Measurements from ENCODE around the gene NOP16. TPM values are rescaled to one million over a fixed set of nuclear protein-coding genes. Genes with fewer than 3 reads are reported as not detected.

Gene NOP16
- total RNA-seq, 6 donors from 2014 or later = 3.1 to 25.4 (median 12.1) TPM

- H3K4me3 ChIP-seq = peak overlapping the region; percentile 56 to 85 (median 74)
- DNase-seq (peak in 1 of 2 donors; percentile 92), ATAC-seq (ENCODE audit: low FRiP score in 2 of 2) (peak; percentile 49 to 50)
- WGBS, 2 donors = 25 to 41% methylated on average over 27 to 41 of the region's 41 CpGs
- no peaks in the 10 kb centered on the region for H3K9me3 ChIP-seq
- TF ChIP-seq EP300 (IDR thresholded peaks at IDR 0.05) (no peak), POLR2AphosphoS5 (IDR thresholded peaks at IDR 0.05) (peak in 1 of 2 donors; percentile 47), POLR2A (IDR thresholded peaks at IDR 0.05) (peak in 3 of 4 donors; percentile 51 to 85 (median 75))
- TF ChIP-seq, protein P1, sequence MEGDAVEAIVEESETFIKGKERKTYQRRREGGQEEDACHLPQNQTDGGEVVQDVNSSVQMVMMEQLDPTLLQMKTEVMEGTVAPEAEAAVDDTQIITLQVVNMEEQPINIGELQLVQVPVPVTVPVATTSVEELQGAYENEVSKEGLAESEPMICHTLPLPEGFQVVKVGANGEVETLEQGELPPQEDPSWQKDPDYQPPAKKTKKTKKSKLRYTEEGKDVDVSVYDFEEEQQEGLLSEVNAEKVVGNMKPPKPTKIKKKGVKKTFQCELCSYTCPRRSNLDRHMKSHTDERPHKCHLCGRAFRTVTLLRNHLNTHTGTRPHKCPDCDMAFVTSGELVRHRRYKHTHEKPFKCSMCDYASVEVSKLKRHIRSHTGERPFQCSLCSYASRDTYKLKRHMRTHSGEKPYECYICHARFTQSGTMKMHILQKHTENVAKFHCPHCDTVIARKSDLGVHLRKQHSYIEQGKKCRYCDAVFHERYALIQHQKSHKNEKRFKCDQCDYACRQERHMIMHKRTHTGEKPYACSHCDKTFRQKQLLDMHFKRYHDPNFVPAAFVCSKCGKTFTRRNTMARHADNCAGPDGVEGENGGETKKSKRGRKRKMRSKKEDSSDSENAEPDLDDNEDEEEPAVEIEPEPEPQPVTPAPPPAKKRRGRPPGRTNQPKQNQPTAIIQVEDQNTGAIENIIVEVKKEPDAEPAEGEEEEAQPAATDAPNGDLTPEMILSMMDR (IDR thresholded peaks at IDR 0.05) = no peak
- H3K36me3 ChIP-seq = peaks cover 5 to 49% (median 38%) of the 10 kb centered on the region in 4 donors
- peaks cover 15 to 41% (median 20%) of the 10 kb centered on the region in 4 donors for H3K4me1 ChIP-seq
- H3K27ac ChIP-seq = peak overlapping the region; percentile 91 to 98 (median 93)
- no peaks in the 10 kb centered on the region for H3K27me3 ChIP-seq
Observed at GRCh38 chr5:176389135-176390123, 1.0 kb upstream of the NOP16 start.

- DNase-seq = no peak
Observed at GRCh38 chr5:176388003-176388443, 375 bp downstream of the NOP16 start.

GRCh38 chr5:176387384-176387925 lies 943 bp downstream of the NOP16 start:
- Histone ChIP-seq H3K4me3 (peak overlapping the region; percentile 56 to 85 (median 74)), H3K27me3 (no peaks in the 10 kb centered on the region), H3K4me1 (peaks cover 15 to 41% (median 20%) of the 10 kb centered on the region in 4 donors), H3K36me3 (peaks cover 14 to 49% (median 44%) of the 10 kb centered on the region in 4 donors), H3K9me3 (no peaks in the 10 kb centered on the region), H3K27ac (no peak overlapping the region)
- ATAC-seq (ENCODE audit: low FRiP score in 2 of 2) (no peak), DNase-seq (no peak)
- TF ChIP-seq EP300 (IDR thresholded peaks at IDR 0.05) = no peak
- TF ChIP-seq, protein P1 (IDR thresholded peaks at IDR 0.05) = no peak
- TF ChIP-seq POLR2A (IDR thresholded peaks at IDR 0.05) = no peak
- no peak for TF ChIP-seq POLR2AphosphoS5 (IDR thresholded peaks at IDR 0.05)
- WGBS, 2 donors = 44 to 48% methylated on average over 8 of the region's 8 CpGs

More at GRCh38 chr5:176388003-176388443, 375 bp downstream of the NOP16 start:
- Histone ChIP-seq H3K36me3 (peaks cover 14 to 51% (median 43%) of the 10 kb centered on the region in 4 donors), H3K27ac (peak overlapping the region; percentile 91 to 98 (median 93)), H3K27me3 (no peaks in the 10 kb centered on the region), H3K9me3 (no peaks in the 10 kb centered on the region), H3K4me1 (peaks cover 15 to 41% (median 20%) of the 10 kb centered on the region in 4 donors), H3K4me3 (peak overlapping the region; percentile 56 to 85 (median 74))
- TF ChIP-seq EP300 (IDR thresholded peaks at IDR 0.05) = no peak
- TF ChIP-seq POLR2A (IDR thresholded peaks at IDR 0.05) = no peak
- TF ChIP-seq POLR2AphosphoS5 (IDR thresholded peaks at IDR 0.05) = no peak
- TF ChIP-seq, protein P1 (IDR thresholded peaks at IDR 0.05) = no peak
- no peak for ATAC-seq (ENCODE audit: low FRiP score in 2 of 2)
- 1% methylated on average over 12 to 28 of the region's 29 CpGs for WGBS, 2 donors

DNA sequence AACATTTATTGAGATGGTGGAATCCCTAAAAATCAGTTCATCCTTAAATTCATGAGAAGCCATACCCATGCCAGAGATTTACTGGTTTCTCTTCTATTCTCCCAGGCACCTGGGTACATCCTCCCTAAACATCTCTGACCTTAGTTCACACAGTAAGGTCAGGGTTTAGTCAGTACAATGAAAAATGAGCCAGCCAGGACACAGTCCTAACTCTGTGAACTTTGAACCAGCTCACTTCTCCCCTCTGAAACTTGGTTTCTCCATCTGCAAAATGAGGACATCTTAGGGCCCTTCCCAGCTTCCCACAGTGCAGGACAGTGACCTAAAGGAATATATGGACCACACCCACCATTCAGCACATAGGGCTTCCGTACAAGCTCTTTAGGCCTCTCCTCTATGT lies 1.9 kb downstream of the NOP16 start:
- H3K9me3 ChIP-seq = no peaks in the 10 kb centered on the region
- H3K4me3 ChIP-seq = no peak overlapping the region
- H3K36me3 ChIP-seq = peaks cover 14 to 47% (median 43%) of the 10 kb centered on the region in 4 donors
- WGBS, 2 donors = 77 to 93% methylated on average over 1 of the region's 1 CpG
- H3K27ac ChIP-seq = no peak overlapping the region
- DNase-seq (no peak), ATAC-seq (ENCODE audit: low FRiP score in 2 of 2) (no peak)
- no peaks in the 10 kb centered on the region for H3K27me3 ChIP-seq
- TF ChIP-seq EP300 (IDR thresholded peaks at IDR 0.05) = no peak
- TF ChIP-seq, protein P1 (IDR thresholded peaks at IDR 0.05) = no peak
- TF ChIP-seq POLR2A (IDR thresholded peaks at IDR 0.05) = no peak
- TF ChIP-seq POLR2AphosphoS5 (IDR thresholded peaks at IDR 0.05) = no peak
- H3K4me1 ChIP-seq = peaks cover 15 to 41% (median 20%) of the 10 kb centered on the region in 4 donors

All from upper lobe of left lung (tissue), 6 donors.